Neural cell (in vitro differentiated cells): ENCODE measurements around the gene KCNAB1. TPM values are rescaled to one million over a fixed set of nuclear protein-coding genes. Genes with fewer than 3 reads are reported as not detected.

Experiments
- H2AFZ ChIP-seq: fragments of 200-600, 300-800 bp; sonication (generic), shearing (Covaris generic); 2 replicates; pipeline ENCODE4 v1.6.0; 2014; ENCODE audit warnings: low read depth, mild to moderate bottlenecking, antibody characterized with exemption, low read length, moderate library complexity
- H3F3A ChIP-seq: fragments of 200-600 bp; shearing (Covaris generic); 2 replicates; pipeline ENCODE4 v1.6.1; 2016; ENCODE audit warnings: mild to moderate bottlenecking, moderate library complexity, mixed read lengths, antibody characterized with exemption, low read length; ENCODE audit not compliant: insufficient read depth, poor library complexity, severe bottlenecking
- H3K27ac ChIP-seq: fragments of 200-600, 300-800 bp; sonication (generic), shearing (Covaris generic); 2 replicates; pipeline ENCODE4 v1.5.1; 2014; ENCODE audit warnings: mild to moderate bottlenecking, low read length, moderate library complexity
- H3K27me3 ChIP-seq: fragments of 300-800, 200-600 bp; sonication (generic), shearing (Covaris generic); 2 replicates; pipeline ENCODE4 v1.6.0; 2014; ENCODE audit warnings: mild to moderate bottlenecking, low read depth, low read length, moderate library complexity; ENCODE audit not compliant: insufficient read depth
- H3K36me3 ChIP-seq: fragments of 300-800, 200-600 bp; sonication (generic), shearing (Covaris generic); 2 replicates; pipeline ENCODE4 v1.5.1; 2014; ENCODE audit warnings: mild to moderate bottlenecking, antibody characterized with exemption, low read length, moderate library complexity; ENCODE audit not compliant: insufficient read depth
- H3K4me2 ChIP-seq: fragments of 300-800, 200-600 bp; sonication (generic), shearing (Covaris generic); 2 replicates; pipeline ENCODE4 v1.6.0; 2014; ENCODE audit warnings: mild to moderate bottlenecking, low read length
- H3K4me3 ChIP-seq: fragments of 300-800, 200-600 bp; sonication (generic), shearing (Covaris generic); 2 replicates; pipeline ENCODE4 v1.5.1; 2014; ENCODE audit warnings: mild to moderate bottlenecking, low read length, moderate library complexity
- H3K79me2 ChIP-seq: fragments of 200-600 bp; shearing (Covaris generic); replicated peaks from 2 replicates; pipeline ENCODE4 v1.6.0; 2014; ENCODE audit warnings: mild to moderate bottlenecking, low read length, moderate library complexity; ENCODE audit not compliant: insufficient read depth
- H3K9ac ChIP-seq: fragments of 300-800, 200-600 bp; sonication (generic), shearing (Covaris generic); 2 replicates; pipeline ENCODE4 v1.6.1; 2016; ENCODE audit warnings: mild to moderate bottlenecking, low read length, mixed read lengths
- H3K9me2 ChIP-seq: fragments of 200-600 bp; shearing (Covaris generic); 2 replicates; pipeline ENCODE4 v1.6.1; 2016; ENCODE audit warnings: mild to moderate bottlenecking, low read length, mixed read lengths; ENCODE audit not compliant: insufficient read depth
- H3K9me3 ChIP-seq: fragments of 200-600, 300-800 bp; sonication (generic), shearing (Covaris generic); 2 replicates; pipeline ENCODE4 v1.6.1; 2016; ENCODE audit warnings: mild to moderate bottlenecking, mixed run types, low read length, moderate library complexity, mixed read lengths
- H4K20me1 ChIP-seq: fragments of 200-600 bp; shearing (Covaris generic); 2 replicates; pipeline ENCODE4 v1.6.1; 2016; ENCODE audit warnings: mild to moderate bottlenecking, mixed run types; ENCODE audit not compliant: insufficient read depth
- CTCF ChIP-seq: fragments of 450-650 bp; IDR thresholded peaks from 2 replicates; pipeline ENCODE4 v1.5.1; 2014; ENCODE audit warnings: antibody characterized with exemption, mild to moderate bottlenecking, moderate library complexity; ENCODE audit not compliant: poor library complexity, severe bottlenecking
- EP300 ChIP-seq: fragments of 450-650 bp; conservative IDR thresholded peaks from 2 replicates; pipeline ENCODE4 v1.6.1; 2014; ENCODE audit warnings: antibody characterized with exemption, mild to moderate bottlenecking, moderate library complexity; ENCODE audit not compliant: poor library complexity, severe bottlenecking
- EZH2 ChIP-seq: fragments of 200-600, 300-800 bp; shearing (Covaris generic), sonication (generic); IDR thresholded peaks from 2 replicates; pipeline ENCODE4 v1.6.1; 2014; ENCODE audit warnings: antibody characterized with exemption, low read length, borderline replicate concordance, mild to moderate bottlenecking; ENCODE audit not compliant: insufficient read depth, poor library complexity, severe bottlenecking
- MXI1 ChIP-seq: fragments of 450-650 bp; conservative IDR thresholded peaks from 2 replicates; pipeline ENCODE4 v1.6.1; 2014; ENCODE audit warnings: antibody characterized with exemption, mild to moderate bottlenecking; ENCODE audit not compliant: poor library complexity, severe bottlenecking
- POLR2AphosphoS5 ChIP-seq: IDR thresholded peaks from 2 replicates; pipeline ENCODE4 v1.6.1; 2012
- RAD21 ChIP-seq: fragments of 450-650 bp; conservative IDR thresholded peaks from 2 replicates; pipeline ENCODE4 v1.6.1; 2014; ENCODE audit warnings: antibody characterized with exemption, mild to moderate bottlenecking, moderate library complexity
- REST ChIP-seq: IDR thresholded peaks from 2 replicates; pipeline ENCODE4 v1.6.1; 2012; ENCODE audit warnings: borderline replicate concordance
- SMC3 ChIP-seq: fragments of 450-650 bp; conservative IDR thresholded peaks from 2 replicates; pipeline ENCODE4 v1.6.1; 2014; ENCODE audit warnings: antibody characterized with exemption, mild to moderate bottlenecking, moderate library complexity; ENCODE audit not compliant: poor library complexity
- TAF1 ChIP-seq: IDR thresholded peaks from 2 replicates; pipeline ENCODE4 v1.6.1; 2012; ENCODE audit warnings: low read depth
- polyA plus RNA-seq: library from polyadenylated mRNA; depleted of rRNA; stranded (reverse); fragments of >200 nt; gene quantifications from 2 replicates; pipeline ENCODE4 v1.2.3, GENCODE V29; 2014

The KCNAB1 gene
- polyA plus RNA-seq, 1 donor from 2014 or later, result 14.9 TPM

DNA sequence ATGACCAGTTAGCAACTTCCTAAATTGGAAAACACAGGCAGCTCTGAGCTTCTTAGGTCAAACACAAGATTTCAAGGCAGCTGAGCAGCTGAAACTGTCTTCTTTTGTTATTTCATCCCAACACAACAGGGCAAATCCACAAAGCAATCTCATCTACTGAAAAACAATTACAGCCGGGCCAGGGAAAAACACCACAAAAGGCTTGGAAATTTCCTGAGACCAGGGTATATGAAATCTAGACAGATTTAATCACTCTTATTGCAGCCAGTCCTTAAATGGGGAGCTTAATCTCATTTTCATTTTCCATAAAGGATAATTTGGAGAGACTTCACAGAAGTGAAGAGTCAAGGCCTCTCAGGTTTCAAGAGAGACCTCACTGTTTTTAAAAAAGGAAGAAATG lies 252.7 kb downstream of the KCNAB1 start:
- Histone ChIP-seq H3K27me3 (no peaks in the 10 kb centered on the region), H3K27ac (no peak overlapping the region), H2AFZ (no peak overlapping the region), H4K20me1 (no peaks in the 10 kb centered on the region), H3K9me3 (no peaks in the 10 kb centered on the region), H3K79me2 (no peaks in the 10 kb centered on the region), H3K9ac (no peak overlapping the region), H3K9me2 (no peaks in the 10 kb centered on the region), H3K36me3 (no peaks in the 10 kb centered on the region), H3K4me2 (no peak overlapping the region), H3F3A (no peaks in the 10 kb centered on the region), H3K4me3 (no peak overlapping the region)
- TF ChIP-seq REST (no peak), EZH2 (no peak), EP300 (no peak), CTCF (no peak), MXI1 (no peak)

DNA sequence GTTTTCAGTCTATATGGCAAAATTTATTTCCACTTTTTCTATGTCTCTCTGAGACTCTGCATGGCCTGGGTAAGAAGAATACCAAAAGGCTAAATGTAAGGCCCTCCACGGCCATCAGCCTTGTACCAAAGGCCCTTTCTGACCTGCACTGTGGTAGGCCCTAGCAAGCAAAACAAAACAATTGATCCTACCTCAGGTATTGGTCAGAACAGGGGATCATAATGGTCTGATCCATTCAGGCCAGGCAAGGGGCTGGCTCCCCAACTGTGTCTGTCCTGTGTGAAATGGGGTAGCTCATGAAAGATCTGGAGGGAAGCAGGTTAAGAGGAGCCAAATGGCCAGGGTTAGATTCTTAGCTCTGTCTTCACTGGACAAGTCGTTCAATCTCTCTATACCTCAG lies 253.3 kb downstream of the KCNAB1 start:
- Histone ChIP-seq H3K9me3 (no peaks in the 10 kb centered on the region), H3K79me2 (no peaks in the 10 kb centered on the region), H3K4me2 (no peak overlapping the region), H2AFZ (no peak overlapping the region), H3K4me3 (no peak overlapping the region), H3K36me3 (no peaks in the 10 kb centered on the region), H3K27ac (no peak overlapping the region), H3K9ac (no peak overlapping the region), H3F3A (no peaks in the 10 kb centered on the region), H4K20me1 (no peaks in the 10 kb centered on the region), H3K27me3 (no peaks in the 10 kb centered on the region), H3K9me2 (no peaks in the 10 kb centered on the region)
- TF ChIP-seq MXI1 (no peak), EZH2 (no peak), EP300 (no peak), CTCF (no peak), RAD21 (no peak), POLR2AphosphoS5 (no peak), REST (no peak), SMC3 (no peak), TAF1 (no peak)
